ENCODE measurements around the gene CEP72. TPM values are rescaled to one million over a fixed set of nuclear protein-coding genes. Genes with fewer than 3 reads are reported as not detected.

CEP72 gene
- total RNA-seq, 1 experiment from 2014 or later, result 33.2 TPM

GRCh38 chr5:593511-593910, 18.6 kb upstream of the CEP72 start:
- in situ Hi-C loops (cut with HindIII; ENCODE audit: low pct_unique_long_range_greater_than_20kb, low sequenced_read_pairs), result no loop called here
- Histone ChIP-seq H3K27me3 (ENCODE audit: control insufficient read depth, insufficient read depth, low read length) (peaks cover 24% of the 10 kb centered on the region), H3K9me3 (ENCODE audit: control insufficient read depth, insufficient read depth, low read depth, low read length) (no peaks in the 10 kb centered on the region), H3K4me1 (ENCODE audit: control insufficient read depth, insufficient read depth, low read length) (no peaks in the 10 kb centered on the region), H3K27ac (ENCODE audit: low read length) (no peak overlapping the region), H3K36me3 (ENCODE audit: control insufficient read depth, insufficient read depth, low read length) (no peaks in the 10 kb centered on the region), H3K4me3 (ENCODE audit: low read depth in 2 of 2, low read length in 2 of 2) (no peak overlapping the region)
- intact Hi-C loops (cut with micrococcal nuclease; ENCODE audit: unreplicated experiment), result no loop called here
- BruUV-seq (replicated peaks), result no TSS peak
- DNase-seq (ENCODE audit: low read depth, low spot score), result no peak
- no peak for TF ChIP-seq TCF7L2 (IDR thresholded peaks at IDR 0.05; ENCODE audit: low read depth, low read length)
- TF ChIP-seq SIN3A (IDR thresholded peaks at IDR 0.05; ENCODE audit: borderline replicate concordance, insufficient read depth, low read depth, low read length), result no peak
- TF ChIP-seq POLR2AphosphoS5 (IDR thresholded peaks at IDR 0.05; ENCODE audit: low read depth, low read length), result no peak
- no peak for TF ChIP-seq CTCF (IDR thresholded peaks at IDR 0.05)
- no peak for TF ChIP-seq REST (IDR thresholded peaks at IDR 0.05; ENCODE audit: insufficient read depth in 1 of 2, low read depth in 2 of 2, low read length in 1 of 2)
- no peak for ATAC-seq
- ChIA-PET CTCF (no interaction called here), POLR2A (no interaction called here)

GRCh38 chr5:594226-594860, 17.8 kb upstream of the CEP72 start:
- ATAC-seq (no peak), DNase-seq (ENCODE audit: low read depth, low spot score) (no peak)
- CTCF ChIA-PET, result no interaction called here
- Histone ChIP-seq H3K4me3 (ENCODE audit: low read depth in 2 of 2, low read length in 2 of 2) (no peak overlapping the region), H3K36me3 (ENCODE audit: control insufficient read depth, insufficient read depth, low read length) (no peaks in the 10 kb centered on the region), H3K27me3 (ENCODE audit: control insufficient read depth, insufficient read depth, low read length) (peaks cover 24% of the 10 kb centered on the region), H3K27ac (ENCODE audit: low read length) (no peak overlapping the region), H3K9me3 (ENCODE audit: control insufficient read depth, insufficient read depth, low read depth, low read length) (no peaks in the 10 kb centered on the region), H3K4me1 (ENCODE audit: control insufficient read depth, insufficient read depth, low read length) (no peaks in the 10 kb centered on the region)
- POLR2A ChIA-PET, result no interaction called here
- BruUV-seq (replicated peaks), result no TSS peak
- in situ Hi-C loops (cut with HindIII; ENCODE audit: low pct_unique_long_range_greater_than_20kb, low sequenced_read_pairs) (no loop called here), intact Hi-C loops (cut with micrococcal nuclease; ENCODE audit: unreplicated experiment) (no loop called here)
- TF ChIP-seq CTCF (IDR thresholded peaks at IDR 0.05), result no peak
- no peak for TF ChIP-seq SIN3A (IDR thresholded peaks at IDR 0.05; ENCODE audit: borderline replicate concordance, insufficient read depth, low read depth, low read length)
- TF ChIP-seq TCF7L2 (IDR thresholded peaks at IDR 0.05; ENCODE audit: low read depth, low read length), result no peak
- TF ChIP-seq REST (IDR thresholded peaks at IDR 0.05; ENCODE audit: insufficient read depth in 1 of 2, low read depth in 2 of 2, low read length in 1 of 2), result no peak
- TF ChIP-seq POLR2AphosphoS5 (IDR thresholded peaks at IDR 0.05; ENCODE audit: low read depth, low read length), result no peak
